ENCODE measurements around the gene NCOA6.

Gene NCOA6

DNA sequence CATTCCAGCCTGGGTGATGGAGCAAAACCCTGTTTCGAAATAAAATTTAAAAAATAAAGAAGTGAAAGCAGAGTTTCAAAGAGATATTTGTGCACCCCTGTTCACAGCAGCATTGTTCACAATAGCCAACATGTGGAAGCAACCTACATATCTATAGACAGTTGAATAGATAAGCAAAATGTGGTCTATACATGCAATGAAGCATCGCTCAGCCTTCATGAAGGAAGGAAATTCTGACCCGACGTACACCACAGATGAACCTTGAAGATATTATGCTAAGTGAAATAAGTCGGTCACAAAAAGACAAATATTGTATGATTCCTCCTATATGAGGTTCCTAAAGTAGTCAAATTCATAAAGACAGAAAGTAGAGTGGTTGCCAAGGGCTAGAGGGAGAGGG is 6.5 kb upstream of the NCOA6 start:
- no peak overlapping the region for H3K4me3 ChIP-seq (ENCODE audit: low read depth, low read length)
- no peak for TF ChIP-seq CTCF (IDR thresholded peaks at IDR 0.05; ENCODE audit: borderline replicate concordance, insufficient read depth, low read depth, low read length)

DNA sequence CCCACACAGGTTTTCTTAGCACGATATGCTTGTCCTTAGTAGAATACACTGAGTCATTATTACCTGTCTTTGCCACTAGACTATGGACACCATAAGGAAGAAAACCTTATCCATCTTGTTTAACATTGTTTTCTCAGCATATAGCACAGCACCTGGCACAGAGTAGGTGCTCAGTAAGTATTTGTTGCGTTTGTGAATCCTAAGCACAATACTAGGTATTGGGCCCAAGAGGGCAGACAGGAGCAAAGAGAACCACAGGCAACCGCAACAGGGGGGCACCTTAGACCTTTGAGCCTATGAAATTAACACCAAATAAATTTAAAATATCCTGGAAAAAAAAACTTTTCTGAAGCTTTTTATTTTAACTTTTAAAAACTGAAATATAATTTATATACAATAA is 3.7 kb upstream of the NCOA6 start:
- H3K4me3 ChIP-seq (ENCODE audit: low read depth, low read length), result no peak overlapping the region
- TF ChIP-seq CTCF (IDR thresholded peaks at IDR 0.05; ENCODE audit: borderline replicate concordance, insufficient read depth, low read depth, low read length), result no peak

DNA sequence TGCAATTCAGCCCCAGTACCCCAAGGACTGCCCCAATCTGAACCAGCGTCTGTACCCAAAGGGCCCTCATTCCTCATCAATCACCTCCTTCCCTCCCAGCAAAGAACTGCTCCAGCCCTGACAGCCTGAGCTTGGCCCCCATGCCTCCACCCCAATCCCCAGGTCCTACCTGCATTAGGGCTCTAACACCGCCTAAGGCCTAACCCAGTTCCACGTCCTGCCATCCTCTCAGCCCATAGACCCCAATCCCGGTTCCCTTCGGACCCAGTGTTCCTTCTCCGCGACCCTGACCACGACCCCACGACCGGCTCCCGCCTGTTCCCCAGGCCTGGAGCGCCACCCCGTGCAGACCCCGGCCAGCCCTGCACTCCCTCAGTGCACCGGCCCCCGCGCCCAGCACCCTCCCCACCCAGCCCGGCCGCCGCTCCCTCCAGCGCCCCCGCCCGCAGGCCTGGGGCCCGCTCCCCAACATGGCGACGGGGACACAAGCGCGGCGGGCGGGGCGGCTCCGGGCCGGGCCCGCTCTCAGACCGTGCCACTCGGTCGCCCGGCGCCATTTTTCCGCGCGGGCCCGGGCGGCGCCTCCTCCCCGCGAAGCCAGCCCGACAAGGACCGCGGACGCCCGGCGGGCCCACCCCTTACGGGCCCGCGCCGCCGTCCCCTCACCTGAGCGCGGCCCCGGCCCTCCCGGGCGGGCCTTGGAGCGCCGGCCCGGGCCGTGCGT is 483 bp downstream of the NCOA6 start:
- TF ChIP-seq CTCF (IDR thresholded peaks at IDR 0.05; ENCODE audit: borderline replicate concordance, insufficient read depth, low read depth, low read length), result no peak

GRCh38 chr20:34824452-34824805 is 1.0 kb downstream of the NCOA6 start:
- no peak for TF ChIP-seq CTCF (IDR thresholded peaks at IDR 0.05; ENCODE audit: borderline replicate concordance, insufficient read depth, low read depth, low read length)

More for the DNA sequence above, 483 bp downstream of the NCOA6 start:
- H3K4me3 ChIP-seq (ENCODE audit: low read depth, low read length), result peak overlapping the region; percentile 44

DNA sequence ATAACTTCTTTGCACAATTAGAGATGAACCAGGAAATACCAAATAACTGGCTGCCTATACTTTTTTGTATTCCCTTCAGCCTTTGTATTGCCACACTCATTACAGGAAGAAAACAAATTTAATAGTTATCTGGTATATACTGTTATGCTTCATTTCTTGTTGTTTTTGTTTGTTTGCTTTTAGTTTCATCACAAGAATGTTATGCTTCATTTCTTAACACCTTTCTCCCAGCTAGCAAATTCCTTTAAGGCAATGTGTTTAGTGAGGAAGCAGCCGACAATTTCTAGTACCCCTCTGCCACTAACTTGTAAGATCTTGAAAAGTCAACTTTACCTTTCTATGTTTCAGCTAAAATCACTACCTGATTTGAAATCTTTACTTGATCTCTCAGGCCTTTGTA is 1.4 kb downstream of the NCOA6 start:
- no peak for TF ChIP-seq CTCF (IDR thresholded peaks at IDR 0.05; ENCODE audit: borderline replicate concordance, insufficient read depth, low read depth, low read length)
- no peak overlapping the region for H3K4me3 ChIP-seq (ENCODE audit: low read depth, low read length)

More at GRCh38 chr20:34824452-34824805, 1.0 kb downstream of the NCOA6 start:
- peak overlapping the region; percentile 44 for H3K4me3 ChIP-seq (ENCODE audit: low read depth, low read length)

- TF ChIP-seq CTCF (IDR thresholded peaks at IDR 0.05; ENCODE audit: borderline replicate concordance, insufficient read depth, low read depth, low read length), result no peak
- H3K4me3 ChIP-seq (ENCODE audit: low read depth, low read length), result no peak overlapping the region
Observed at GRCh38 chr20:34820805-34821578, 4.5 kb downstream of the NCOA6 start.

DNA sequence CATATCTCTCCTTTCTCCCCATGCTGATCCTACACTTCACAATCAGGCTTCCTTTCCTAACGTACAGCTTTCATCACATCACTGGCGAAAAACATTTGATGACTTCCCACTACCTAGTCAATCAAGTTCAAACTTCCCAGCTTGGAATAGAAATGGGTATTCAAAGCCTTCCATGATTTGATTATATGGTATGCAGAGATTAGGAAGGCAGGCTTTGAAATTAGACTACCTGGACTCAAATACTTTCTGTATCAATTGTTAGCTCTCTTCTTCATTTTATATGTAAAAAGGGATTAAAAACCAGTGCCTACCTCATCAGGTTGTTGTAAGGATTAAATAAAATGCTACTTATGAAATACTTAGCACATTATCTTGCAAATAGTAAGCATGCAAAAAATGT is 7.7 kb downstream of the NCOA6 start:
- no peak for TF ChIP-seq CTCF (IDR thresholded peaks at IDR 0.05; ENCODE audit: borderline replicate concordance, insufficient read depth, low read depth, low read length)
- no peak overlapping the region for H3K4me3 ChIP-seq (ENCODE audit: low read depth, low read length)

Data from GM12875 (cell line).